CD4-positive, alpha-beta T cell treated with Interferon gamma for 1 hour (primary cell): ENCODE data around the gene CCT5.
A peak's percentile ranks its signal among the peaks of the same experiment; 100 is the strongest.

Experiments
- DNase-seq: peaks from one replicate; pipeline ENCODE4 v3.0.0-alpha.2; 2020

Gene CCT5

DNA sequence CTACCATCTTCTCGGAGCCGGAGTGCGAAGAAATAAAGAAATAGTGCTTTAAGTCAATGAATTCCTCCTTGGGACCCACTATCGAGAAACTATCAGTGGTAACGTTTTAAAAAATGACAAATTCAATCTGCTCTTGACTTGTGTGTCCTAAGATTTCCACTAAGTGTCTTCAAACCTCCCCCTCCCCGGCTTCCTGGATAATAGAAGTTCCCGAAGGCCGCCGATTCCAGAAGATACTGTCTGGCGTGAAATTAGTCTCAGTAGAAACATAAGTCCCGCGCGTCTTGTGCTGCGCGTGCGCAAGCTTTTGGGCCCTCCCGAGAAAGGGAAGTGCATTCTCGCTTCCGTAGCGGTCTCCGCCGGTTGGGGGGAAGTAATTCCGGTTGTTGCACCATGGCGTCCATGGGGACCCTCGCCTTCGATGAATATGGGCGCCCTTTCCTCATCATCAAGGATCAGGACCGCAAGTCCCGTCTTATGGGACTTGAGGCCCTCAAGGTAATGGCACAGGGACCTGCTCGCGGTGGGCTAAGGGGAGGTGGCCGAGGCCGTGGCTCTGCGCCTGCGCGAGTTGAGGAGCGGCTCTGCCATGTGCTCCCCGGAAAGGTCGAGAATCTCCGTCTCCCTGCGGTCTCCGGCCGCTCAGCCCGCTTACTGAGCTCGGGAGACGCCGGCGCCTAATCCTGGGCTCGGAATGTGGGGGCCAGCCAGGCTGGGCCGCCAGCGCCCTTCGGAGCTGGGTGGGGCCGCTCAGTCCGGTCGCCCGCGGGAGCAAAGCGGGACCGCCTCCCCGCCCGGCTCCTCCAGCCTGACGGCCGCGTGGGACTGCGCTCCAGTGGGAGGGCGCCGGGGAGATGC, at the start of gene CCT5:
TSS of gene CCT5 (plus strand) at position 333 of the 858 bp plus-strand sequence. CDS start at position 394, 61 bp downstream.
- peak; percentile 95 for DNase-seq

DNA sequence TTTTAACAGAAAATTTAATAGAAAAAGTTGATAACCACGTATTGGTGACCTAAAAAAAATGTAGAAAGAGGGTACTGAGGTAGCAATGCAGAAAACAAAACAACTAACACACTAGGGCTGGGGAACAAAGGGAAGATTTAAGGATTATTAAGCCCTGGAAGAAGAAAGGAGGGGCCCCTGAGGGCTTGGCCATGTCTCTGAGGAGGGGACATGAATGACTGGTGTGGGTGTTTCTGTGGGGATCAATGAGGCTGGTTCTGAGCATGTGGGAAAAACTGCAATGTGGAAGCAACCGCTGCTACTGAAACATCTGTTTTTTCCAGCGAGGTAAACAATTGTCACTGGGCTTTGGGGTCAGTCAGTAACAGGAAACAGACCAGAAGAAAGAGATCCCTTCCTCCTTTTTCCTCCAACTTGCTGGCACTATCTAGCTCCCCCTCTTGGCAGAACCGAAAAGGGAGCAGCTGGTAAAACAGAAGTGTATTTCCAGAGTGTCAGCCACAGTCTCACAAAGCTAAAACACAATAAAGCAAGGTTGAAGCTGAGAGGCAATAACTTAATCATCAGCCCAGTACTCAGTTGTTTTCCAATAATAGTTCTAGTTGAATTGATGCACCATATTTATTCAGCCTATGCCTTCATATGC, 48.7 kb upstream of the CCT5 start:
- no peak for DNase-seq

DNA sequence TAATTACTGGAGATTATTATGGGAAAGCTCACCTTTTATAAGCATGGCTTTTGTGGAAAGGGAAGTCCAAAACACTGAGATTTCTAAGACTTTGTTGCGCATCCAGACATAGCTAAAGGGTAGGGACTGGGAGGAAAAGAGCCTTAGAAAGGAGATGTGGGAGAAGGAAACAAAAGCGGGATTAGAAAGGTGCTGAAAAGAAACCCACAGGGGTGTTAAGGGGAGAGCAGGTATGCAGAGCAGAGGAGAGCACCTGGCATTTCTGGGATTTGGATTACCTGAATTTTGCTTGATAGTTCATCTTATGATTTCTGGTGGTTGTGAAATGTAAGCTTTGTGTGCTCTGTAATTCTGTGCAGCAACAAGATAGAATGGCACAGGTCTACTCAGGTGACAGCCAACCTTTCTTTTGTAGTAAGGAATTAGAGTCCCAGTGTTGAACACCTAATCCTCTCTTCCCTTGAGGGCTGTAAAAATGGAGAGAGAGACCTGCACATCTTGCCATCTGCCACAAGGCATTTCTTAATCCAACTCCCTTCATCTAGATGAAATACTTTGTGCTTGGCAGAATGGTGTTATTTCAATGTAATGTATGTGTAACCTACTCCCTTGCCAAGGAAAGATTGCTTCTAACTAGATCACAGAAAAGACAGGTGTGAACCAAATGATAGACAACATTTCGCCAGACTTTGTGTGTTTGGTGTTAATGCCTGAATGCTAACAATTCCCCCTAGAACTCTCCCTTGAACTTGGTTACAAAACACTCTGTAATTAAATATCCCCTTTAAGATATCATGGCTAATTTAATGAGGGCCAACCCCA, 47.8 kb upstream of the CCT5 start:
- DNase-seq = no peak

DNA sequence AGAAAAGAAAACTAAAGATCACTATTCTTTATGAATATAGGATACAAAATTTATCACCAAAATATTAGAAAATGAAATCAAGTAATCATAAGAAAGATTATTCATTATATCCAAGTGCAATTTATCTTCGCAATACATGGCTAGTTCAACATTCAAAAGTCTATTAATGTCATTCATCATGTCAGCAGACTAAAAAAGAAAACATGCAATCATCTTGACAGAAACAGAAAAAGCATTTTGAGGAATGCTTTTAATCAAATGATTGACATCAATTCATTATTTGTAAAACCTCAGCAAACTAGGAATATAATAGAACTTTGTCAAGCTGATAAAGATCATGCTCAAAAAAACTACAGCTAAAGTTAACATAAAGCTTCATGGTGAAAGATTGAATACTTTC, 41.1 kb upstream of the CCT5 start:
- DNase-seq = no peak

DNA sequence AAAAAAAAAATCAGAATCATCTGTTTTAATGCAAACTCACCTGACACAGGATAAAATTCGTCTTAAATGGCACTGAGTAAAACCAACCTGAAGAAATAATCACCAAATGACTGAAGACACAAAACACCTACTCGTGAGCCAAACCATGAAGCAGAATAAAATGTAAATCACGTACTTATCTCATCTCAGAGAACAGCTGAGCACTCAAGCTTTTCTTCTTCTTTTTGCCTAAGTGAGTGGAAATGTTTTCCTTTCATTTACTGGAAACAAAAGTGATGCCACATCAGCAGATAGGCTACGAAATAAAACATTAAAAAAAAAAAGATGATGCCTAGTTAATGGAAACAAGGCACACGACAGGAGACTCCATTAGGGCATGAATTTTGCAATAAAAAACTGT, 36.8 kb upstream of the CCT5 start:
- DNase-seq = no peak

DNA sequence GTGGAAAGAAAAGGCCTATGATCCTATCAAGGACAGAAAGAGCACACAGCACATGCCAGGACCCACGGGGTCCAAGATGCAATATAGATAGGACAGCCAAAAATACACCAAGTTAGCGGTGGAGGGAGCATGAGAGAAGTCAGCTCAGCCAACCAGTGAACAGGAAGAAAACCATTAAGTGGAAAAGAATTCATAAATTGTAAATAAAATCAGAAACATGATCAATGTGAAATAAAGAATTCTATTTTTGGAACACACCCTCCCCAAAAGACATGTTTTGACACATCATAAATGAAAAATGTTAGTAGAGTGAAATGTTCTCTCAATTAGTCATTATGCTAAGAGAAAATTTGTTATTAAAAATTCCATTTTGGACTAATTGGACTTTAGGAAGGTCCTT, 36.0 kb upstream of the CCT5 start:
- DNase-seq = no peak

DNA sequence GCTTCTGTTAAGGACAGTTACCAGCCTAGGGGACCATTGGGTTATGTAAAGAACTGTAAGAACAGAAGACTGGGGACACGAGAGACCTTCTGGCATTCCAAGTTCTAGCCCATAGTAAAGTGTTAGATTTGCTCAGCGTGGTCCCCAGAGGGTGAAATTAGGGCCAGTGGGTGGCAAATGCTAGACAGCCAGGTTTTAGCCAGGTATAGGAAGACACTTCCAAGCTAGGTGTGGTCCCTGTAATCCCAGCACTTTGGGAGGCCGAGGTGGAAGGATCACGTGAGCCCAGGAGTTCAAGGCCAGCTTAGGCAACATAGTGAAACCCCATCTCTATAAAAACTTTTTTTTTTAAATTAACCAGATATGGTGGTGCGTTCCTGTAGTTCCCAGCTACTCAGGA, 34.7 kb upstream of the CCT5 start:
- DNase-seq = no peak

DNA sequence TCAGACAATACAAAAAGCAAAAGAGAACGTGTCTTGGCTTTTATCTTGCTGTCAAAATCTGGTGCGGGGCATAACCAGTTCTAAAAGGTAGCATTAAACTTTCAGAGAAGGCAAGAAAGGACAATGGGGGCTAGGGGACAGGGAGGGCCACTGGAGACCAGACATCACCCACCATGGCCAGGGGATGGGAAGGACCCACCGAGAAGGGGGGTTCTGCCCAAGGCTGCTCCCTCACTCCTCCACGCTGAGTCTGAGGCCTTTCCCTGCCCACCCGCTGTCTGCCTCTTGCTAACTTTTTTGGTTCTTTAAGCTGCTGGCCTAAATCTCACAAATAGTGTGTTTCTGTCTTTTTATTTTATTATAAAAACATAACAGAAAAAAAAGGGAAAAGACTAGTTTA, 34.0 kb upstream of the CCT5 start:
- DNase-seq = no peak

DNA sequence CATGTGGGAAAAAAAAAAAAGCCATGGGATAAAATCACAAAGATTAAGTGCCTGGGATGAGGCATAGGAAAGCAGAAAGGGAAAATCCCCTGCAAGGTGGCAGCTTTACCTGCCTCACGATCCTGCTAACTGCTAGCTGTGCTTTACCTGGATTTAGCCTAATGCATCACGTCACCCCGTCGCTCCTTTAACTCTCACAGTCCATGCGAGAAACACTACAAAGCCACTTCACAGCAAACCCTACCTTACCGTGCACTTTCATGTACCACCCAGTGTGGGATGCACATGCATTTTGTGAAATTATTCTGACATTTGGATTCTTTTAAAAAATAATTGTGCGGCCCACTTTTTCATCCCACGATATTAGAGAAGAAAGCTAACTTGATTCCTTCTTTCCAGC, 31.4 kb upstream of the CCT5 start:
- DNase-seq = no peak

DNA sequence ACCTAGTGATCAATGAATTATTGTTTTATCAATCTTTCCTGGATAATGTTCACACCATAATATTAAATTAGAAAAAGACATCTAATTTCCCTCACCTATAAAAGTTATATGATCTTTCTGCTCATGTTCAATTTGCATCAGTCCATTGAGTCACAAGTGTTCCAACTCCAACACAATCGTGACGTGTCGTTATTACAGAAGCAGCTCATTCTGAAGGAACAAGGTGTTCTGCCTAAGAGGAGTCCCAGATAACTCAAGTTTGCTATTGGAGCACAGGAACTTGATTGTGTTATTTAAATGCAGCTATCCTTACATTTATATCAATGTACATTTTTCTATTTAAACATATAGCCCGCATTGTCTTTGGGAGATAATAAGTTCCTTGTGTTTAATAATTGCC, 31.0 kb upstream of the CCT5 start:
- no peak for DNase-seq

DNA sequence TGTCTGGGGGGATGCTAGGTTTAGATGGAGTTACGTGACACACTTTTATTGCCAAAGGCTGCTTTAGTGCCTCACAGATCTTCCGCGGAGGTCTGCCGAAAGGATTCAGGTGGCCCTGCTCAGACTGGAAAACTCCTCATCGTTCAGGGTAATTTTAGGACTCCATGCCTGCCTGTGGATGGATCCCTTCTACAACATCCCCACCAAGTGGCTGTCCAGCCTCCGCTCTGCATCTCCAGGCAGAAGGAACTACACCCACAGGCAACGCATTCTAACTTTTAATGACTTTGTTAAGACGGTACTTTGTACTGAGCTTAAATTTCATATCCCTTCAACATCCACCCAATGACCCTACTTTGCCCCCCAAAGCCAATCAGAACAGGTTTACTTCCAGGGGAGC, 29.8 kb upstream of the CCT5 start:
- DNase-seq = no peak

DNA sequence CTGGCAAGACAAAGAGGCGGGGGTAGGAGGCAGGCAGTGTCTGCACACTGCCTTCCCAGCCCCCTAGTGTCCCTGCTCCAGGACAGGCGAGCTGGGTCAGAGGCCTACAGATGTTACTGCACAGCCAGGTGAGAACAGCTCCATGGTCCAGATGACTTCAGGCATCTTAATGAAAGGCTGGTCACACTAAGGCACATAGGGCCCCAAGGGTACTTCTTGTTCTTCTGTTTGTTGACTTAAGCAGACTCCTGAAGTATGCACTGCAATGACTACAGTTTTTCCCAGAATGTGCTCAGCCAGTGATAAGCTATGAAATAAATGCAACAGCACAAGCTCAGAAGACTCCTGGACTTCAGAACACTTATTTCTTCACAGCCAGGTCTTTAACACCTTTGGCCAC, 27.8 kb upstream of the CCT5 start:
- DNase-seq = no peak

DNA sequence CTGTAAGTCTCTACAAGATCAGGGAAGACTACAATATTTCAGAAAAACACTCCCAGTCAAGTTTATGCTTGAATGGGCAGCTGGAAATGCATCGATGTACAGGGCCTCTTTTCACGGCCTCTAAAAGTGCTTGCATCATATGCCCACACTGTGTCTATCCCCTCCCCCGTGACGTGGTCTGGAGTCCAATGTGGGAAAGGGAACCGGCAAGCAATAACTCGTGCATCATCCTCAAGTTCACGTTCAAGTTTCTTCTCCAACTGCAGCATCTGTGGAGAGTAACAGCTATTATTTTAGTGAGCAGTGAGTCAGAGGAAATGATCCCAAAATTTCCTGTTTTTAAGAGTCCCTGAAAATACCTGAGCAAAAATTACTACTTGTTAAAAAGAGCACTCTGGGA, 22.7 kb upstream of the CCT5 start:
- DNase-seq = no peak

DNA sequence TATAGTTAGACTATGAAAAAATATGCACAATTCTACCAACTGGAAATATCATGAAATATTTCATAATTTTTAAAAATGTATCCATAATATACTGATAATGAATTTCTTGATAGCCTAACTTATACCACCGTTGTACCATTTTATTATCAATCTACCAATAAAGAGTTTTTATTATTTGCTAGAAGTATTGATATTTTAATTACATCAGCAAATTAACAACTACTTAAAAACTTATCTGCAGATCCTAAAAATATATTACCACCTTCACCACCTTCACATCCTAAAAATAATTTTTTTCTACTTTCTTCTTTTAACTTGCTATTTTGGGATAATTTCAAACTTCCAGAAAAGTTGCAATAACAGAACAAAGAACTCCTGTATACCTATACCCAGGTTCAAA, 21.8 kb upstream of the CCT5 start:
- no peak for DNase-seq

DNA sequence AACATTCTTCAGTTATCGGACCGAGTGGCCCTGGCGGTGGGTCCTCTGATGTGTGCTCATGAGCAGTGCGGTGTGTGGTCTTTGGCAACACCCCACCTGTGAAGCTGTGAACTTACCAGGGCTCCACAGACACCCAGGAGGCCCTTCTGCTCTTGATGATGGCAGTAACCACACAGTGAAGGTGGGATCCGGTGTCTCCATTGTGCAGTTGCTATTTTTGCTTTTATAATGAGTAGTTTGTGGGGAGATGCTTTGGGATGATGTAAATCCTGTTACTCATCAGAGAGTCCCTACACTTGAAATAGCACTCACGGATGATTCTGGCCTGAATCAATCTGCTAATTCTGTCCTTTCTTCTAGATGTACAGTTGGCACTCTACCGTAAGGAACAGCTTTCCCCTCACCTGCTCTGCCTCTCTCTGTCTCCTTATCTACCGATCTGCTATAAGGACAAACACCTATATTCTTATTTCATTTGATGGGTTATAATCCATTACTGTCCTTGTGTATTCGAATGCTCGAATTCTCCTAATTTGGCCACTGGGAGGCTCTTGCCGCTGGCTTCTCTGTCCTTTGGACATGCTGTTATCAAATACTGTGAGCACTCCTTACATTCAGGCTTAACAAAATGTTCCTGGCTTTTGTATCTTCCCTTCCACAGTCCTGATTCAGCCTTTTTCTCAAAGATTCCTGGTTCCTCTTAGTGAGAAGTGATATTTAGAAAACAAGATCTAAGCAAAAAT, 20.6 kb upstream of the CCT5 start:
- DNase-seq = no peak

DNA sequence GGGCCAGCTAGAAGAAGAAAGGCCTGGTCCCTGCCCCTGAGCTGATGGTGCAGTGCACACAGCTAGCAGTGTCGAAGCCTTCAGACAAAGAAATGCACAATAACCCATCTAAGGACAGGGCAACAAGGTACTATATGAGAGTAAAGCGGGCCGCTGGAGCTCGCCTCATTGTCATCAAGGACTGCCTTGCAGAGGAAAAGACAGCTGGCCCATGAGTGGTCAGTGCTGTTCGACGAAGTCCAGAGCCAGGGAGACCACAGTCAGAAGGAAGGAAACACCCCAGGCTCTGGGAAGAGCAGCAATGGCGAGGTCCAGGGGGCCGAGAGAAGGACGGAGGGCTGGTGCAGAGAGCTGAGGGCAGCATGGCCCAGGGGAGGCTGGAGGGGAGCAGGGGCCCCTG, 17.7 kb upstream of the CCT5 start:
- no peak for DNase-seq

DNA sequence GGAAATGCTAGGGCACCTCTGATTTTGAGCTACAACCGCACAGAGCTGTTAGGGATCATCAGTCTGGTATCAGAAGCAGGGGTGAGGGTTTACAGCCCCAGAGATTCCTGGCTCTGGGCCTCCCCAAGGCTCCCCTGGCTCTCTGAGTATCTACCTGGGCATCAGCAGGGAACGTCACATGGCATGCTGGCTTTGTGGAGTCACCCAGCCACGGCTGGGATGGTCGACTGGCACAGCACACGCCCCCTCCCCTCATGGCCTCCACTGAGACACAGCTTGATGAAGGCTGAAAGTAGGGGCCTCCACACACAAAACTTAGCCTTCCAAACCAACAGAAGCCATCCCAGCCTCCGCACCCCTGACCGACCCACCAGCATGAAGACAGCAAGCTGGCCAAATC, 17.1 kb upstream of the CCT5 start:
- DNase-seq = no peak

DNA sequence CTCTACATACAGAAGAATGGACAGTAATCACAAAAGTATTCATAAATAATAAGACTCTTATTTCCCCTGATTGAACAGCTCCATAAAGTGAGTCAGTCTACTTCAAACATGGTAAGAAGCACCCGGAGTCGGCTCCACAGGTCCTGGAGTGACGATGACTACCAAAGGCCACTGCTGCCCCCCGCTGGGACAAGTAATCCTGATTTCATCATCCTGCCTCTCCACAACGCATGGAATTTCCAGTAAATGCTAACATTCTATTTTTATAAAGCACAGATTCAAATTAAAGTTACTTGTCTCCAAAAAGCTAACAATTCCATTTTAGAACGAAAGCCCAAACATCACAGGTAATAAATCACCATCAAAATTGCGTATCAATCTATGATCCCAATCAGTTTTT, 16.6 kb upstream of the CCT5 start:
- DNase-seq = no peak

DNA sequence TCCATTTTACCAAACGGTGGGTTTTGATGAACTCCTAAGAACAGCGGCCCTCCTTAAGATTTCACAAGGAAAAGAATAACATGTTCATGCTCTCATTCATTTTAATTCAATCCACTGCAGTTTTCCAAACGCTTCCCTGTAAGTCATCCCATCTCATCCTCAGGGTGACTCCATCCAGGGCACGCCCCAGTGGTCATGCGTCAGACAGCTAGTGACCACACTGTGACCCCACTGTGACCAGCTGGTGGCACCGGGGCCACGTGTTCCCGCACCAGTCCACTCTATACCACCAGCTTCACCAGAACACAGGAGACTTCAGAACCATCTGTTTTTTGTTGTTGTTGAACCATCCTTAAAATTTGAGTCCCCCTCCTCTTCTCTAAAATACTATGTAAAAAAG, 14.7 kb upstream of the CCT5 start:
- DNase-seq = no peak

DNA sequence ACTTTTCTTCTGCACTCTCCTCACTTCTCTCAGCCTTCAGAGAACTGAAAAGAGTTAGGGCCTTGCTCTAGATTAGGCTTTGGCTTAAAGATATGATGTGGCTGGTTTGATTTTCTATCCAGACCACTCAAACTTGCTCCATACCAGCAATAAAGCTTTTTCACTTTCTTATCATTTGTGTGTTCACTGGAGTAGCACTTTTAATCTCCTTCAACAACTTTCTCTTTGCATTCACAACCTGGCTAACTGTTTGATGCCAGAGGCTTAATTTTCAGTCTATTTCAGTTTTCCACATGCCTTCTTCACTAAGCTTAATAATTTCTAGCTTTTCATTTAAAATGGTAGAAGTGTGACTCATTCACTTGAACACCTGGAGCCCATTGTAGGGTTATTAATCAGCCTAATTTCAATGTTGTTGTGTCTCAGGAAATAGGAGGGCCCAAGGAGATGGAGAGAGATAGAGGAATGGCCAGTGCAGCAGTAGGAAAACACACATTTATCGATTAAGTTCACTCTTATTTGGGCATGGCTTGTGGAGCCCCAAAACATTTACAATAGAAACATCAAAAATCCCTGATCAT, 6.3 kb upstream of the CCT5 start:
- DNase-seq = no peak

DNA sequence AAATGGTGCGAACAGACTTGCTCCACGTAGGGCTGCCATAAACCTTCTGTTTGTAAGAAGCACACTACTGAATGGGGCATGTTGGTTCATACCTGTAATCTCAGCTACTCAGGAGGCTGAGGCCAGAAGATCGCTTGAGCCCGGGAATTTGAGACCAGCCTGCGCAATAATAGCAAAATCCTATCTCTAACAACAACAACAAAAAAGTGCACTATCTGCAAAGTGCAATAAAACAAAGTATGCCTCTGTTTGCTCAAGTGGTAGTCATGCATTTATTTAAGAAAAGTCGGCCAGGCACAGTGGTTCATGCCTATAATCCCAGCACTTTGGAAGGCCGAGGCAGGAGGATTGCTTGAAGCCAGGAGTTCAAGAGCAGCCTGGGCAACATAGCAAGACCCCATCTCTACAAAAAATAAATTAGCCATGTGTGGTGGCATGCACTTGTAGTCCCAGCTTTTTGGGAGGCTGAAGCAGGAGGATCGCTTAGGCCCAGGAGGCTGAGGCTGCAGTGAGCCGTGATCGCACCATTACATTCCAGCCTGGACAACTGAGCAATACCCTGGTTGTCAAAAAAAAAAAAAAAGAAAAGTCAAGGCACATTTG, 5.6 kb upstream of the CCT5 start:
- DNase-seq = no peak

DNA sequence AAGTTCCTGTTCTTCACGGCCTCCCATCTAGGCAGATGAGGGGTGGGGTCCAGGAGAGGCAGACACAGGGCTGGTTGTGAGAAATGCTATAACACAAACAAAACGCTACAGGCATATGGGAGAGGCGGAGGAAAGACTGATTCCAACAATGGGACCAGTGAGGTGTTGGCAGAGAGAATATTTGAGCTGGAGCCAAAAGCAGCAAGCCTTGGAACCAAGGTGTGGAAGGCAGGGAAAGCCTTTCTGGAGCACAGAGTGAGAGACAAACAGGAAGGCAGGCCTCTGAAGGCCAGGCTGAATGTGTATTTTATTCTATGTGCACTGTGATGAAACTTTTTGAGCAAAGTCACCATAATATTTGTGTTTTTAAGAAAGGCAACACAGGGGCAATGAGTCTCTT, 3.3 kb upstream of the CCT5 start:
- no peak for DNase-seq
